Kidney glomerular epithelial cell (primary cell): Measurements from ENCODE around the gene KRT14.
"Not testable (repeated sequence)": the region's sequence is repeated elsewhere in the genome, so short reads cannot be mapped to it uniquely, and the experiment has no call there.

Experiments
- DNase-seq: peaks from one replicate; lab custom pipeline; 2025; lab: John Stamatoyannopoulos, UW

The KRT14 gene

DNA sequence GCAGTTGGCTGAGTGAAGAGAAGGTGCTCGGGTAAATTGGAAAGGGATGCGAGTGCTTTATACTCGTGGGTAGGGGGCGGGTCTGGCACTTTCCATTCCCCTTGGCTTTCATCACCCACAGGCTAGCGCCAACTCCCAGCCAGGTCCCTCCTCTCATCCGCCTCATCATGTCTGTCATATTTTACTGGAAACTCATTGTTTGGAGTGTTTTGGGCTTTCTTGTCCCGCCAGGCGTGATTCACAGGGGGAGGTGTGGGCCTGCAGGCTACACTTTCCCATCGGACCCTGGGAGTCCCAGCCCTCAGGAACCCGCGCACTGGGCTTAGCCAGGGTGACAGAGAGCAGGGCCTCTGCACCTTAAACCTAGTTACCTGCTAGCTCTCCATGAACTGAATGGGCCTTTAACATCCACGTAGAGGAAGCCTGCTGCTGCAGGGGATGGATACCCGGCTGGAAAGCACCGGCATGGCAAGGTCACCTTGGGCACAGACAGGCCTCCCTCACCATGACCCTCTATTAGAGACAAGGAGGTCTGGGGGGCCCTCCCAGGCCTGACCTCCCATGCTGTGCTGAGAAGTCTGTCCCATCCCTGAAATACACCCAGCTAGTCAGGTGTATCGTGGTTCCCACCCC, at the start of gene KRT14:
Gene KRT14, minus strand, starts transcription at position 33 of the 633 bp plus-strand sequence. CDS start 61 bp downstream, outside the sequence.
- no peak for DNase-seq

DNA sequence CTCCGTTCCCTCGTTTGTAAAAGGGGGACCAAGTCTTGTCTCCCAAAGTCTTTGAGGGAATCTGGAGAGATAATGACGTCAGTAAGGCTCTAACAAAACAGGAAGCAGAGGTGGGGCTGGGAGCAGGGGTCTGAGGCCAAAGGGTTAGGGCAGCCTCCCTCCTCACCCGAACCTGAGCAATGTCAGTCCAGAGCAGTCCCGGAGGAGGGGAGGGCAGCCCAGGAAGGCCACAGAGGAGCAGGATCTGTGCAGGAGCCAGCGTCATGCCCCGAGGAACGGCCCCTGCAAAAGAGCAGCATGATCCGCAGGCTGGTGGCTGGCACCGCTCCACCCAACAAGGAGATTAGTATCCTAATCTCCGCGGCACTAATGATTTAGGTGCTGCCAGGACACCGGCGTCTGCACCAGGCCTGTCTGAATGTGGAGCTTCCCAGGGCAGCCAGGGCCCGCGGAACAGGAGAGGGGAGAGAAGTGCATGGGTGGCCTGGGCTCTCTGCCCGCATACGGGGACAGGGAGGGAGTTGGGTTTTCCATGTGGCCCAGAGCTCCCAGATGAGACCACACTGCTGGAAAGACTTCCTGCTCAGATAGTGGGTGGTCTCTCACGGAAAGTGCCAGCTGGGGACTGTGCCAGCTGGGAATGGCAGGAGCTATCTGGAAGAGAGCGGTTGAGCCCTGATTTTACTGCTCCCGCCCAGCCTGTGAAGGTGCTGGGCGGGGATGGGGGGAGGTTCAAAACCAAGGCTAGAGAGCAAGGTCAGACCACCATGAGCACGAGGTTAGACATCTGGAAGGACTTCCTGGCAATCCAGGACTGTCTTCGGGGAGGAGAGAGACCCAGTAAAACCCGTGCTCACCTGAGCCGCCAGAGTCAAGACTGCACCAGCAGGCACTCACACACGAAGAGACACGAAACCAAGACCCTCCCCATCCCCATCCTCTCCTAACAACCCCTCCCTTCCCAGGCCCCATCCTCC, 48.7 kb upstream of the KRT14 start:
- DNase-seq: no peak

- DNase-seq: no peak
Observed at GRCh38 chr17:41634639-41635038, 47.9 kb upstream of the KRT14 start.

DNA sequence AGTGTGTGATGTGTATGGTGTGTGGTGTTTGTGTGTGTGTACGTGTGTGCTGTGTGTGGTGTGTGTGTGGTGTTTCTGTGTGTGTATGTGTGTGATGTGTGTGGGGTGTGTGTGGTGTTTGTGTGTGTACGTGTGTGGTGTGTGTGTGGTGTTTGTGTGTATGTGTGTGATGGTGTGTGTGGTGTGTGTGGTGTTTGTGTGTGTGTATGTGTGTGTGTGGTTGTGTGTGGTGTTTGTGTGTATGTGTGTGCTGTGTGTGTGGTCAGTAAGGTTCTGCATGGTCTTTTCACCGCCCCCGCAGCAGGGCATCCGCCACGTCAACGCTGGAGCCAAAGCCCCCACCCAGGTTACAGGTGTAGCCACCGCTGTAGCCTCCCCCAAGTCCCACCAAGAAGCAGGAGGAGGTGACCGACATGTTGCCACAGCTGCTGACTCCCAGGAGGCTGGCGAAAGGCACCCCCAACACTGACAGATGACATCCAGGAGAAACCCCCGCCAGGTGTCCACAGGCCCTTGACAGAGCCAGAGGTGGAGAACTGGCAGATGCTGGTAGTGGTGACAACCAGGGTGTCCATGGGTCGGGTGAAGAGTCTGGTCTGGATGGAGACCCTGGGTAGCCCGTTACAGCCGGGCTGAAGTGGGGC, 47.0 kb upstream of the KRT14 start:
- no peak for DNase-seq

DNA sequence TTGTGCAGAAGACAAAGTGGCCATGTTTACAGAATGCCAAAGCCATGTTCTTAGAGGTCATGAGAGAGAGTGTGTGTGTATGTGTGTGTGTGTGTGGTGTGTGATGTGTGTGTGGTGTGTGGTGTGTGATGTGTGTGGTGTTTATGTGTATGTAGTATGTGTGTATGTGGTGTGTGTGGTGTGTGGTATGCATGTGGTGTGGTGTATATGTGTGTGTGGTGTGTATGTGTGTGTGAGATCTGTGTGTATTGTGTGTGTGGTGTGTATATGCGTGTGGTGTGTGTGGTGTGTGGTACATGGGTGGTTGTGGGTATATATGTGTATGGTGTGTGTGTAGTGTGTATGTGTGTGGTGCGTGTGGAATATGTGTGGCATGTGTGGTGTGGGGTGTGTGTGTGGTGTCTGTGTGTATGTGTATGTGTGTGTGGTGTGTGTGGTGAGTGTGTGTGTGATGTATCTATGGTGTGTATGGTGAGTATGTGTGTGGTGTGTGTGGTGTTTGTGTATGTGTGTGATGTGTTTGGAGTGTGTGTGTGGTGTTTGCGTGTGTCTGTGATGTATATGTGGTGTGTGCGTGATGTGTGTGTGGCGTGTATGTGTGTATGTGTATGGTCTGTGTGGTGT, 45.9 kb upstream of the KRT14 start:
- no peak for DNase-seq

DNA sequence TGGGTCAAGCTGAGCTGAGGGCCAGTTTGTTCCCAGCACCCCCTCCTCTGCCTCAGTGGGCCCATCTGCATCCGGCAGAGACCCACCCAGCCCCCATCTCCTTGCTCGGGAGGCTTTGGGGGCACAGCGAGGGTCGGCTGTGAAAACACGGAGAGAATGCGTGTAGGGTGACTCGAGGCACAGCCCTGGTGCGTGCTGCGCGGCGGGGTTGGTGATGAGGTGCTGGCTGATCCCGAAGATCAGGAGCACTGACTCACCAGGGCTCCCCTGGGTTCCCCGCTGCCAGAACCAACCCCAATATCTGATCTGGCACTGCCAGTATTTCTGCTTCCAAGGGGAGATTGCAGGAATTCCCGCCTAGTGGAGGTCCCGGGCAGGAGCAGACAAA, 45.2 kb upstream of the KRT14 start:
- DNase-seq: no peak

DNA sequence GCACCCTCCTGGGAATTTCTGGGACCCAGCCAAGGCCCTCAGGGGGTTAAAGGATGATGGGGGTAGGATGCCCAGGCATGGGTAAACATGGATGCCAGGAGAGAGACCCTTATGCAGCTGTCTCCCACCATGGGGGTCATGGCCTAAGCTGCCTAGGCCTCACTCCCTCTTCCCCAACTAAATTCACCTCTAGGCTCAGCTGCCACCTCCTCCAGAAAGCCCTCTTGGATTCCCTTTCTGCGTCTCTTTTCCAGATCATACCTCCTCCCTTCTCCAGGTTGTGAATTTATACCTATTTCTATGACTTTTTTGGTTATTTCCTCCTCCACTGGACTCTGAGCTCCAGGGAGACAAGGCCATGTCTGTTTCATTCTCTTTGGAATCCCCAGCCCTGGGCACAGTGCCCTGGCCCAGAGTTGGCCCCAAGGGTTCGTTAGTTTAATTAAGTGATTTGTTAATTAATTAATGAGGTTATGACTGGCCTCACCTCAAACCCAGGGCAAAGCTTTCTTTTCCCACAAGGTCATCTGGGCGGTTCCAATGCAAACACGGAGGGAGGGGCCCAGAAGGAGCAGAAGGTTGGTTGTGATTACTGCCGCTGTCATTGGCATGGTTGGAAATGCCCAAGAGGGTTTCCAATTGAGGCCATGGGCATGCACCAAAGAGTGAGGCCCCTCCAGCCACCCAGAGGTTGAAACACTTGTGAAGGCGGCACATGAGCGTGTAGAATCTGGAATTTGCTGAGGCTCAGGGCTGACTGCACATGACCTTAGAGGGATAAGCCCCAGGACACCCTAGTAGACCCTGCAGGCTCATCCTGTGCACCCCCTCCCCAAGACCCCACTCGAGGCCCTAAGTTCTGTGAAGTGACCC, 44.6 kb upstream of the KRT14 start:
- DNase-seq: no peak

DNA sequence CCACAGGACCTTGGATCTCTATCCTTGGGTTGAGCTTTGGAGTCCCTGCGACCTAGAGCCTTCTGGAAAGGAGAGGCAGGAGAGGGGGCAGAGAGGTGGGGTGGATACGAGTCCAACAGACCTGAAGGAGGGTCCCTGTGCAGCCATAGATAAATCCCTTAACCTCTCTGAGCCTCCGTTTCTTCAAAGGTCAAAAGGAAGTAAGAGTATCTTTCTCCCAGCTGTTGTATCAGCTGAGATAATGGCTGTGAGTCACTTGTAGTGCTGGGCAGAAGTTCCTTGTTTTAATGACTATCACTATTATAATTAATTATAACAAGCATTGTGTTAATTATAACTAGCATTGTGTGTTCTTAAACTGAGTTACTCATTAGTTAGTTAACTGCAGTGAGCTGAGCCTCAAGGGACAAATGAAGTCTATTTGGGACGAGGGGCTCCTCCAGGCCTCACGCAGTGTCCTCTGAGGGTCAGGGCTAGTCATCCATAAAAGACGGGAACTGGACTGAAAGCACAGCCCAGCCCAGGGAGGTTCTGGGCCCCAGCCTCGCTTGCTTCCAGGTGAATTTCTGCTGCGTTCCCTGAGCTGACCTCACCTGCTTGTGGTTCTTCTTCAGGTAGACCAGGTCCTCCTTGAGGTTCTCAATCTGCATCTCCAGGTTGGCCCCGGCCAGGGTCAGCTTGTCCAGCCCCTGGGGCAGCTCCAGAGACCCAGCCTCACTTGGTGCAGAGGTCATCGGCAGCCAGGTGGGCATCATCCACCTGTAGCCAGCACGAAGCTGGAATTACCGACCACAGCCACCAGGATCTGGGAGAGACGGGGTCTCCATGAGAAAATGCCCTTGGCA, 43.4 kb upstream of the KRT14 start:
- no peak for DNase-seq

GRCh38 chr17:41629316-41629715, 42.6 kb upstream of the KRT14 start:
- DNase-seq: no peak

- DNase-seq: not testable (repeated sequence)
Observed at GRCh38 chr17:41628621-41629255, 42.0 kb upstream of the KRT14 start.

DNA sequence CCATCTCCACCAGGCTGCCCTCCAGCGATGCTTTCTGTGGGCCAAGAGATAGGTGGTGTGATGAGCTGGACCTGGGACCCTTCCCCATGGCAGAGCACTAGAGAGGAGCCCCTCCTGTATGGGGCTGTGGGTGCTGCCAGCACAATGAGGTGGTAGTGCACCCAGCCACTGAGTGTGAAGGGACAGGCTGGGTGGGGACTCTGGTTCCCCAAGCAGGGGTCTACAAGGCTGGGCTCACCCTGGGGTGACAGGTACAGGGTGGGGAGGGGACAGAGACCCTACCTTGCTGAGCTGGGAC, 41.3 kb upstream of the KRT14 start:
- DNase-seq: not testable (repeated sequence)

GRCh38 chr17:41627316-41628072, 40.8 kb upstream of the KRT14 start:
- no peak for DNase-seq

DNA sequence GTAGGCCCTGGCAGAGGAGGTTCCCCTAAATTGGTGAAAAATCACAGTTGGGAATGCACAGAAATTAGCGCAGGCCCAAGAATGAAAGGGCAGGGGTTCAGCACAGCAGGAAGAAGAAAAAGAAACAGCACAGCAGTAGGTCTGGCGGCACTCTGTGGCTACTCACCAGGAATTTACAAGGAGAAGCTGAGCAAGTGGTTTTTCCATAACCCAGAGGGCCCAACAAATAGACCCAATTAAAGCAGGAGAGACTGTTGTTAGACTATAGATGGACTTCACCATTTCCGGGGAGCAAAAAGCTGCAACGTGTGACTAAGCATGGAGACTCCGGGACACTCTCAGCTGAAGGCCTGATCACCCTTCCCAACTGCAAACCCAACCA, 40.2 kb upstream of the KRT14 start:
- not testable (repeated sequence) for DNase-seq

GRCh38 chr17:41626028-41626913, 39.6 kb upstream of the KRT14 start:
- not testable (repeated sequence) for DNase-seq

DNA sequence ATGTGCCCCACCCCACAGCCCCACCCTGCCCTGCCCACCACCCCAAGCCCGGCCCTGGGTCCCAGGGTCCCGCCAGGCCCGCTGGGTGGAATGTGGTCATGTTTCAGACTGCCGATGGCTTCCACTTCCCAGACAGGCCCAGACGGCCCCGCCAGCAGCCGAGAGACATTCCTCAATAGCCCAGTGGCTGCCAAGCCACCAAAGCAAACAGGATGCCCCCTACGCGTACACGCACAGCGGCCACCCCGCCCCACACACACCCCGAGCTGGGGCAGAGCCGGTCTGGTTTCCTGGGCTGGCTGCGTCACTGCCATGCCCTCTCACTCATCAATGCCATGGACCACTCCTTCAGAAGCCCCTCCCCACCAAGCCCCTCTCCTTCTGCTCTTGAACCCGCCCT, 38.9 kb upstream of the KRT14 start:
- no peak for DNase-seq

GRCh38 chr17:41624208-41625101, 37.8 kb upstream of the KRT14 start, which contains the start of gene KRT17:
Gene KRT17, minus strand, starts transcription at chr17:41624575. Its CDS starts 66 bp downstream, at chr17:41624509.
- DNase-seq: no peak
